K562 (cell line): Measurements from ENCODE around the gene IFT81. TPM values are rescaled to one million over a fixed set of nuclear protein-coding genes. Genes with fewer than 3 reads are reported as not detected.

Experiments
- ATAC-seq: fragments of 200-7000 bp; cut with Tn5 transposase; 3 replicates; pipeline ENCODE4 v1.9.1; 2020; ENCODE audit warnings: moderate library complexity
- BruUV-seq: library from RNA; stranded (reverse); fragments of 400-500 nt; replicated peaks from 2 replicates; lab custom pipeline; 2021; lab: Mats Ljungman, UMichigan
- CTCF ChIA-PET: fragments of 300-600 bp; formaldehyde crosslinking; extraction: SDS; loops from one replicate; lab custom pipeline; 2021; ENCODE audit warnings: low intra/inter-chr PET ratio; lab: Yijun Ruan, JAX
- POLR2A ChIA-PET: fragments of 300-600, 350-650 bp; sonication (Branson Sonifier 250); formaldehyde crosslinking; extraction: SDS; loops from one replicate; lab custom pipeline; 2021; ENCODE audit warnings: antibody characterized with exemption, inconsistent platforms; lab: Yijun Ruan, JAX
- DNase-seq, 4 experiments: peaks; one replicate each; pipeline versions ENCODE4 v3.0.0 to v3.0.0-alpha.2; 2011 to 2018; ENCODE audit warnings: low spot score in 3 of 4, mixed read lengths in 3 of 4; ENCODE audit errors: extremely low read depth in 1 of 4
- FAIRE-seq: peaks from 2 replicates; lab custom pipeline; 2011; peaks lifted over from hg19 to GRCh38; lab: Jason Lieb, UNC
- H2AFZ ChIP-seq: 2 replicates; pipeline ENCODE4 v1.6.0; 2011; ENCODE audit warnings: low read depth, low read length, control low read depth, inconsistent platforms
- H3K27ac ChIP-seq: fragments of 200-600 bp; 3 replicates; pipeline ENCODE4 v1.8.0; 2011; ENCODE audit warnings: low read depth, mild to moderate bottlenecking, control low read depth, inconsistent platforms, low read length, moderate library complexity, mixed read lengths; ENCODE audit errors: extremely low read depth
- H3K27me3 ChIP-seq, 2 experiments: fragments of 300-600 bp in 1 of 2; 2 replicates in 1 of 2; 3 replicates in 1 of 2; pipeline versions ENCODE4 v1.6.0 to v1.8.0; 2011; ENCODE audit warnings: inconsistent platforms in 2 of 2, low read length in 2 of 2, mild to moderate bottlenecking in 1 of 2, mixed read lengths in 1 of 2, moderate library complexity in 1 of 2; ENCODE audit not compliant: control insufficient read depth in 2 of 2, insufficient read depth in 2 of 2
- H3K36me3 ChIP-seq: fragments of 300-600 bp; 3 replicates; pipeline ENCODE4 v1.8.0; 2011; ENCODE audit warnings: mild to moderate bottlenecking, low read length, inconsistent platforms; ENCODE audit not compliant: control insufficient read depth, insufficient read depth
- H3K4me1 ChIP-seq, 2 experiments: fragments of 200-600 bp in 1 of 2; replicated peaks in 1 of 2; 2 replicates in 1 of 2; 3 replicates in 1 of 2; pipeline versions ENCODE4 v1.5.1 to v1.8.0; 2011; ENCODE audit warnings: inconsistent platforms in 2 of 2, low read length in 2 of 2, mild to moderate bottlenecking in 1 of 2, mixed read lengths in 1 of 2, moderate library complexity in 1 of 2; ENCODE audit not compliant: control insufficient read depth in 2 of 2, insufficient read depth in 2 of 2
- H3K4me2 ChIP-seq: 2 replicates; pipeline ENCODE4 v1.6.1; 2011; ENCODE audit warnings: low read length, control low read depth, inconsistent platforms, mixed read lengths; ENCODE audit not compliant: insufficient read depth
- H3K4me3 ChIP-seq: fragments of 200-600 bp; sonication (generic), shearing (Covaris generic); 2 replicates; pipeline ENCODE4 v1.5.1; 2016; ENCODE audit warnings: control low read depth, inconsistent platforms
- H3K79me2 ChIP-seq: fragments of 200-600 bp; 3 replicates; pipeline ENCODE4 v1.8.0; 2011; ENCODE audit warnings: low read length, inconsistent platforms; ENCODE audit not compliant: control insufficient read depth, insufficient read depth
- H3K9ac ChIP-seq, 2 experiments: 2 replicates each; pipeline versions ENCODE4 v1.6.0 to v1.6.1; 2011; ENCODE audit warnings: low read depth in 2 of 2, low read length in 2 of 2, control low read depth in 1 of 2, inconsistent platforms in 1 of 2, mild to moderate bottlenecking in 1 of 2, mixed read lengths in 1 of 2; ENCODE audit not compliant: insufficient read depth in 1 of 2
- H3K9me1 ChIP-seq: one replicate; pipeline ENCODE4 v1.6.0; 2011; ENCODE audit warnings: inconsistent platforms, mild to moderate bottlenecking, low read length, moderate library complexity; ENCODE audit not compliant: control insufficient read depth, insufficient read depth
- H3K9me3 ChIP-seq: replicated peaks from 2 replicates; pipeline ENCODE4 v1.5.1; 2011; ENCODE audit warnings: low read depth, low read length, inconsistent platforms; ENCODE audit not compliant: control insufficient read depth, insufficient read depth
- H4K20me1 ChIP-seq: replicated peaks from 2 replicates; pipeline ENCODE4 v1.6.1; 2011; ENCODE audit warnings: low read length, inconsistent platforms, mixed read lengths; ENCODE audit not compliant: control insufficient read depth, insufficient read depth
- BMI1 ChIP-seq: fragments of 150-350 bp; IDR thresholded peaks from 2 replicates; pipeline ENCODE4 v1.6.1; 2014; ENCODE audit warnings: low read length
- CHD4 ChIP-seq: fragments of 200-600 bp; sonication (generic); IDR thresholded peaks from 3 replicates; pipeline ENCODE4 v1.6.1; 2012; ENCODE audit warnings: low read depth, mild to moderate bottlenecking, mixed read lengths, low read length, inconsistent platforms; ENCODE audit not compliant: insufficient read depth, insufficient replicate concordance, poor library complexity, severe bottlenecking
- ESRRA ChIP-seq: fragments of 450-650 bp; IDR thresholded peaks from 2 replicates; pipeline ENCODE4 v1.6.1; 2014; ENCODE audit warnings: low read depth, mild to moderate bottlenecking, moderate library complexity, borderline replicate concordance
- EZH2 ChIP-seq: IDR thresholded peaks from 2 replicates; pipeline ENCODE4 v1.6.1; 2012; ENCODE audit warnings: low read depth, mild to moderate bottlenecking, inconsistent platforms, low read length, borderline replicate concordance
- SMAD1 ChIP-seq: fragments of 150-350 bp; IDR thresholded peaks from 2 replicates; pipeline ENCODE4 v1.6.1; 2014; ENCODE audit warnings: low read length, low read depth; ENCODE audit not compliant: partially characterized antibody
- SRSF3 ChIP-seq: fragments of 200-400 bp; formaldehyde crosslinking; IDR thresholded peaks from 2 replicates; pipeline ENCODE4 v1.6.1; 2016; ENCODE audit warnings: mild to moderate bottlenecking, low read length, moderate library complexity; ENCODE audit not compliant: insufficient read depth
- THRAP3 ChIP-seq: fragments of 450-650 bp; IDR thresholded peaks from 2 replicates; pipeline ENCODE4 v1.6.1; 2016; ENCODE audit warnings: mild to moderate bottlenecking, inconsistent platforms, borderline replicate concordance
- ZNF124 ChIP-seq: sonication (generic); formaldehyde crosslinking; IDR thresholded peaks from 2 replicates; pipeline ENCODE4 v1.8.1; 2022; ENCODE audit warnings: missing genetic modification reagents
- ZNF764 ChIP-seq: fragments of 250-450 bp; sonication (Bioruptor Pico); IDR thresholded peaks from 2 replicates; pipeline ENCODE4 v1.4.0; 2020; ENCODE audit warnings: low read depth, mild to moderate bottlenecking, moderate library complexity
- WGBS: fragments of 100-300 bp; shearing (Covaris generic); methylation state at CpG from one replicate; pipeline ENCODE4 v1.1.6; 2016; ENCODE audit warnings: low coverage, mixed read lengths; ENCODE audit not compliant: insufficient coverage; ENCODE audit errors: missing lambda C conversion rate; 5-methylcytosine and 5-hydroxymethylcytosine counted together
- in situ Hi-C: fragments of 300-500 bp; cut with MboI; formaldehyde crosslinking; loops from 4 replicates; pipeline ENCODE4 v1.15.0; 2018; ENCODE audit warnings: inconsistent platforms, mixed read lengths
- intact Hi-C: fragments of 100-400 bp; cut with micrococcal nuclease; formaldehyde crosslinking; loops from 2 replicates; pipeline ENCODE4 v1.14.2; 2022
- polyA plus RNA-seq, 8 experiments: library from polyadenylated mRNA; depleted of rRNA in 4 of 8; stranded (reverse) in 5 of 8; unstranded in 3 of 8; fragments of >200 nt; fragmentation: Nextera tagmentation in 2 of 8; fragmentation: Illumina TruSeq in 1 of 8; extraction: Ambion mirVana in 2 of 8; extraction: Trizol in 1 of 8; gene quantifications; 2 replicates each; pipeline versions ENCODE4 v1.2.1 to v1.2.3, GENCODE V29; 2011 to 2014; ENCODE audit warnings: inconsistent platforms in 1 of 8, missing spikeins in 1 of 8
- total RNA-seq, 7 experiments: library from RNA; depleted of rRNA in 6 of 7; stranded (reverse); fragments of >200 nt in 6 of 7; fragmentation: Illumina TruSeq in 2 of 7; extraction: Trizol in 2 of 7; gene quantifications; 2 replicates each; pipeline versions ENCODE4 v1.2.1 to v1.2.3, GENCODE V29; 2011 to 2021; ENCODE audit warnings: low replicate concordance in 1 of 7

IFT81 gene
- total and polyA plus RNA-seq, 9 of the 15 experiments (the other 6 are each of a cell fraction or from before 2014, with no cell fraction given), result 2.8 to 11.9 (median 7.9) TPM

- no peak for TF ChIP-seq ZNF124 (CRISPR knock-in tag)
These were observed 35.6 kb downstream of the IFT81 start (continued) for GRCh38 chr12:110159671-110160245.

DNA sequence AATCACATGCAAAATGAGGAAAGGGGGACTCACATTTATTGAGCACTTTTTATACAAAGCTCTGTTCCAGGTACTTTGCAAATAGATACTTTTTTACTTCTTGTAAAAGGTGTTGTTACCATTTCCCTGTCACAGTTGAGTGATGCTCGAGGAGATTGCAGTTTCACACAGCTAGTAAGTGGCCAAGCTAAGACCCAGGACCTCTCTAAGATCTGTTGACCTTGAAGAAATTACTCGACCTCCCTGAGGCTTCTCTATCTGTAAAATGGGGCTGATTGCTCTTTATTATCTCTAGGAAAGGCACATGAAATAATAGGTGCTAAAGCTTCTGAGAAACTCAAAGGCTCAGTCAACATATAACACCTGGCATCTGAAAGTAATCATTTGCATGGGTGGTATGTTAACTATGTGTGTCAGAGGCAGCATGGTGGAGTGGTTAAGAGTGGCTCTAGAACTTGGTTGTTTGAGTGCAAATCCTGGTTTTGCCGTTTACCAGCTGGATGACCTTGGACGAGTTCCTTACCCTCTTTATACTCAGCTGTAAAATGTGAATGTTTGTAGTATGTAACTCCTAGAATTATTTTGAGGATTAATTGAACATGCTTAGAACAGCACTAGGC is 41.5 kb downstream of the IFT81 start:
- no peak overlapping the region for H3K4me2 ChIP-seq
- no peak for TF ChIP-seq BMI1
- peak; percentile 73 for TF ChIP-seq ESRRA
- no peak for TF ChIP-seq EZH2
- TF ChIP-seq ZNF764, result no peak
- TF ChIP-seq SMAD1, result no peak
- TF ChIP-seq THRAP3, result no peak
- TF ChIP-seq CHD4, result no peak
- no peak for TF ChIP-seq SRSF3
- H3K9me3 ChIP-seq, result no peaks in the 10 kb centered on the region
- no peaks in the 10 kb centered on the region for H3K9me1 ChIP-seq
- H2AFZ ChIP-seq, result no peak overlapping the region
- WGBS, result 35% methylated on average over 4 of the region's 4 CpGs
- no peaks in the 10 kb centered on the region for H3K79me2 ChIP-seq
- in situ Hi-C loops, result no loop called here
- CTCF ChIA-PET, result no interaction called here
- no peak for DNase-seq
- no peaks in the 10 kb centered on the region for H3K4me1 ChIP-seq
- no peak for ATAC-seq
- H3K27ac ChIP-seq, result no peak overlapping the region
- no peaks in the 10 kb centered on the region for H3K36me3 ChIP-seq
- no peaks in the 10 kb centered on the region for H4K20me1 ChIP-seq
- no peak for FAIRE-seq
- H3K4me3 ChIP-seq, result no peak overlapping the region
- POLR2A ChIA-PET, result interaction anchor here (0.7 to 1.1 kb wide), 4 partner anchors 9 to 383 kb away, joined by 3 to 4 read pairs (median 4); no protein-coding TSS in a partner anchor
- intact Hi-C loops, result no loop called here
- no TSS peak for BruUV-seq
- no peaks in the 10 kb centered on the region for H3K27me3 ChIP-seq
- no peak overlapping the region for H3K9ac ChIP-seq
